Measurements from ENCODE around the gene CD164. TPM values are rescaled to one million over a fixed set of nuclear protein-coding genes. Genes with fewer than 3 reads are reported as not detected.

The CD164 gene
- total and polyA plus RNA-seq, 2 of the 13 experiments (the other 11 are each of a cell fraction or from before 2014, with no cell fraction given) = 222 to 293 TPM

GRCh38 chr6:109393157-109393885 lies 11.1 kb upstream of the CD164 start:
- Histone ChIP-seq H3K4me2 (ENCODE audit: low read depth, low read length) (no peak overlapping the region), H3K4me1 (ENCODE audit: insufficient read depth, low read length) (peaks cover 6% of the 10 kb centered on the region; the same call in 1 of the 2 replicates), H4K20me1 (ENCODE audit: insufficient read depth, low read length) (no peaks in the 10 kb centered on the region), H3K9ac (ENCODE audit: insufficient read depth, low read depth, low read length) (no peak overlapping the region), H3K36me3 (replicated peaks in 1 of 2; ENCODE audit: control insufficient read depth in 1 of 2, insufficient read depth in 2 of 2, low read length in 2 of 2) (no peaks in the 10 kb centered on the region), H3K4me3 (replicated peaks in 1 of 3; ENCODE audit: insufficient read depth in 1 of 3, low read depth in 2 of 3, low read length in 3 of 3) (no peak overlapping the region), H2AFZ (ENCODE audit: low read length) (no peak overlapping the region), H3K27me3 (ENCODE audit: control insufficient read depth in 1 of 2, insufficient read depth in 2 of 2, low read length in 2 of 2) (peaks cover 1 to 2% of the 10 kb centered on the region in 2 experiments; a peak in 1 of 5 replicates), H3K27ac (ENCODE audit: extremely low read length, insufficient read depth, low read length) (no peak overlapping the region), H3K9me3 (ENCODE audit: low read length) (no peaks in the 10 kb centered on the region), H3K79me2 (ENCODE audit: insufficient read depth, low read length) (no peaks in the 10 kb centered on the region)
- 52% methylated on average over 5 of the region's 5 CpGs for WGBS (ENCODE audit: low lambda C conversion rate)
- in situ Hi-C loops (cut with HindIII; ENCODE audit: extremely low pct_ligation_motif_present, low pct_unique_long_range_greater_than_20kb) (no loop called here), intact Hi-C loops (cut with micrococcal nuclease; ENCODE audit: unreplicated experiment) (no loop called here)
- DNase-seq (ENCODE audit: low spot score) (no peak), FAIRE-seq (no peak), ATAC-seq (no peak)
- BruUV-seq (replicated peaks) = no TSS peak
- ChIA-PET POLR2A (no interaction called here), CTCF (ENCODE audit: low intra/inter-chr PET ratio, low total read pairs) (no interaction called here)
- TF ChIP-seq JUND (CRISPR knock-in tag; IDR thresholded peaks at IDR 0.05) (no peak), CSRNP2 (CRISPR knock-in tag; conservative IDR thresholded peaks at IDR 0.05; ENCODE audit: low read depth) (no peak), NR1H2 (CRISPR knock-in tag; IDR thresholded peaks at IDR 0.05; ENCODE audit: borderline replicate concordance, low read depth) (no peak), ISX (CRISPR knock-in tag; conservative IDR thresholded peaks at IDR 0.05) (no peak), KDM5B (CRISPR knock-in tag; IDR thresholded peaks at IDR 0.05; ENCODE audit: borderline replicate concordance) (no peak), YEATS4 (CRISPR knock-in tag; IDR thresholded peaks at IDR 0.05; ENCODE audit: borderline replicate concordance) (no peak), CHCHD3 (CRISPR knock-in tag; IDR thresholded peaks at IDR 0.05) (no peak), GFI1 (CRISPR knock-in tag; IDR thresholded peaks at IDR 0.05; ENCODE audit: borderline replicate concordance) (no peak), ZFY (CRISPR knock-in tag; IDR thresholded peaks at IDR 0.05) (no peak), ZNF296 (CRISPR knock-in tag; conservative IDR thresholded peaks at IDR 0.05) (no peak), HOXA5 (CRISPR knock-in tag; IDR thresholded peaks at IDR 0.05) (no peak), ZNF383 (CRISPR knock-in tag; IDR thresholded peaks at IDR 0.05; ENCODE audit: borderline replicate concordance) (no peak), ZBTB39 (CRISPR knock-in tag; IDR thresholded peaks at IDR 0.05) (no peak), ZNF891 (CRISPR knock-in tag; IDR thresholded peaks at IDR 0.05) (no peak), CC2D1A (CRISPR knock-in tag; IDR thresholded peaks at IDR 0.05) (no peak), PHB2 (IDR thresholded peaks at IDR 0.05; ENCODE audit: partially characterized antibody) (no peak), EZH2 (conservative IDR thresholded peaks at IDR 0.05; ENCODE audit: low read depth, low read length) (no peak)
- TF ChIP-seq, protein P1, sequence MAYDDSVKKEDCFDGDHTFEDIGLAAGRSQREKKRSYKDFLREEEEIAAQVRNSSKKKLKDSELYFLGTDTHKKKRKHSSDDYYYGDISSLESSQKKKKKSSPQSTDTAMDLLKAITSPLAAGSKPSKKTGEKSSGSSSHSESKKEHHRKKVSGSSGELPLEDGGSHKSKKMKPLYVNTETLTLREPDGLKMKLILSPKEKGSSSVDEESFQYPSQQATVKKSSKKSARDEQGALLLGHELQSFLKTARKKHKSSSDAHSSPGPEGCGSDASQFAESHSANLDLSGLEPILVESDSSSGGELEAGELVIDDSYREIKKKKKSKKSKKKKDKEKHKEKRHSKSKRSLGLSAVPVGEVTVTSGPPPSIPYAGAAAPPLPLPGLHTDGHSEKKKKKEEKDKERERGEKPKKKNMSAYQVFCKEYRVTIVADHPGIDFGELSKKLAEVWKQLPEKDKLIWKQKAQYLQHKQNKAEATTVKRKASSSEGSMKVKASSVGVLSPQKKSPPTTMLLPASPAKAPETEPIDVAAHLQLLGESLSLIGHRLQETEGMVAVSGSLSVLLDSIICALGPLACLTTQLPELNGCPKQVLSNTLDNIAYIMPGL (CRISPR knock-in tag; IDR thresholded peaks at IDR 0.05; ENCODE audit: borderline replicate concordance in 1 of 2, low read depth in 1 of 2) = no peak

Measured in HepG2 (cell line).